Coronary artery (tissue), 2 donors: ENCODE measurements around the gene MAST4.

Experiments
- DNase-seq: peaks from one replicate; pipeline ENCODE4 v3.0.0-alpha.2; 2017; ENCODE audit warnings: low spot score
- H3K27ac ChIP-seq, 2 donors: fragments of 200-600 bp; sonication (generic); one replicate each; pipeline ENCODE4 v1.5.1; 2016 to 2019
- H3K4me3 ChIP-seq: fragments of 200-600 bp; sonication (generic); 2 replicates; pipeline ENCODE4 v1.5.1; 2016; ENCODE audit warnings: mild to moderate bottlenecking, moderate library complexity
- TF ChIP-seq, protein P1 (sequence below): fragments of 200-600 bp; sonication (generic); IDR thresholded peaks from one replicate; pipeline ENCODE4 v1.5.1; 2019; ENCODE audit warnings: antibody characterized with exemption

MAST4 gene

DNA sequence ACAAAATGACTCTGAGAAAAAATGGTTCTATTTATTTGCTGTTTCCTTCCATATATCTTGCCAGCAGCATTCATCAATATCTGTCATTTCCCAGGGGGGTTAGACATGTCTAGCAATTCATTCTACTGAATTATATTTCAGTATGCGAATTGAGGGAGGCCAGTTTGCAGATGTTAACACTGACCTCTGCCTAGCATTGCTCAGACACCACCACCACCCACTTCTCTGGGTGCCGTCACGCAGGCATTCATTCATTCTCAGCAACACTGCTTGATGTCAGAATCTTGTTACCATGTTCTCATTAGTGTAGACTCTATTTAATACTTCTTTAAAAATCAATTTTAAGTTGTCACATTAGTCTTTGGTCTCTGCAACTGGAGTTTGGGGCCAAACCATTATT lies 181.7 kb downstream of the MAST4 start:
- TF ChIP-seq, protein P1, sequence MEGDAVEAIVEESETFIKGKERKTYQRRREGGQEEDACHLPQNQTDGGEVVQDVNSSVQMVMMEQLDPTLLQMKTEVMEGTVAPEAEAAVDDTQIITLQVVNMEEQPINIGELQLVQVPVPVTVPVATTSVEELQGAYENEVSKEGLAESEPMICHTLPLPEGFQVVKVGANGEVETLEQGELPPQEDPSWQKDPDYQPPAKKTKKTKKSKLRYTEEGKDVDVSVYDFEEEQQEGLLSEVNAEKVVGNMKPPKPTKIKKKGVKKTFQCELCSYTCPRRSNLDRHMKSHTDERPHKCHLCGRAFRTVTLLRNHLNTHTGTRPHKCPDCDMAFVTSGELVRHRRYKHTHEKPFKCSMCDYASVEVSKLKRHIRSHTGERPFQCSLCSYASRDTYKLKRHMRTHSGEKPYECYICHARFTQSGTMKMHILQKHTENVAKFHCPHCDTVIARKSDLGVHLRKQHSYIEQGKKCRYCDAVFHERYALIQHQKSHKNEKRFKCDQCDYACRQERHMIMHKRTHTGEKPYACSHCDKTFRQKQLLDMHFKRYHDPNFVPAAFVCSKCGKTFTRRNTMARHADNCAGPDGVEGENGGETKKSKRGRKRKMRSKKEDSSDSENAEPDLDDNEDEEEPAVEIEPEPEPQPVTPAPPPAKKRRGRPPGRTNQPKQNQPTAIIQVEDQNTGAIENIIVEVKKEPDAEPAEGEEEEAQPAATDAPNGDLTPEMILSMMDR: no peak
- no peak overlapping the region for H3K27ac ChIP-seq
- H3K4me3 ChIP-seq: no peak overlapping the region
- no peak for DNase-seq

DNA sequence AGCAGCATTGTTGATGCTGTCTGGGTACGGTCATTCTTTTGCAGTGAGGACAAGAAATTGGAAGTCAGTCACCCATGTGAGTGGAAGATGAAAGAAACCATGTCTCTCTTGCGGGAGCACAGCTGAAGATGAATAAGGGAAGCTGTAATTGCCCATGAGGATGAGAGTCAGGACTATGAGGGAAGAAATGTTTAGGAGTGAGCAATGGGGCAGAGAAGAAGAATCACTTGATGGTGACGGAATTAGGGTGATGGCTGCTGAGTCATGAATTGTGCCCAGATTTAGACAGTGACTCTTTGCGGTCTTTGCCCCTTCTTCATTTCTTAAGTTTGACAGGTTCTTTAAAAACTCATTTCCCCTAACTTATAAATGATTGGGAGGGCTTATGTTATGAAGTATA lies 183.3 kb downstream of the MAST4 start:
- TF ChIP-seq, protein P1: no peak

DNA sequence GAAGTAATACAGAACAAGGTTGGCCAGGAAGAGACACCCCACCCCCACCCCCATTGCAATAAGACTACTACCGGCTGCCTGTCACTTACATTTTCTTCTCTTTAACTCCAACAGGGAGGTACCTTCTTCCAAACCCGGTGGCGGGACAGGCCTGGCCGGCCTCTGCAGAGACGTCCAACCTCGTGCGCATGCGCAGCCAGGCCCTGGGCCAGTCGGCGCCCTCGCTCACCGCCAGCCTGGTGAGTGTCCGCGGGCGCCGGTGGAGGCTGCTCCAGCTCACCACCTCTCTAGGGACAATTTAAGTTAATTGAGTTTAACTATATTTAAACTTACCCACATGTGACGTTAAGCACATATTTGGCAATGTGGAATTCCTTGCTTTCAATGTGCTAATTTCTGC lies 192.4 kb downstream of the MAST4 start:
- TF ChIP-seq, protein P1: no peak
- DNase-seq: no peak
- no peak overlapping the region for H3K4me3 ChIP-seq
- H3K27ac ChIP-seq: no peak overlapping the region

More for the DNA sequence above, 183.3 kb downstream of the MAST4 start:
- H3K27ac ChIP-seq: no peak overlapping the region
- no peak for DNase-seq
- H3K4me3 ChIP-seq: no peak overlapping the region

DNA sequence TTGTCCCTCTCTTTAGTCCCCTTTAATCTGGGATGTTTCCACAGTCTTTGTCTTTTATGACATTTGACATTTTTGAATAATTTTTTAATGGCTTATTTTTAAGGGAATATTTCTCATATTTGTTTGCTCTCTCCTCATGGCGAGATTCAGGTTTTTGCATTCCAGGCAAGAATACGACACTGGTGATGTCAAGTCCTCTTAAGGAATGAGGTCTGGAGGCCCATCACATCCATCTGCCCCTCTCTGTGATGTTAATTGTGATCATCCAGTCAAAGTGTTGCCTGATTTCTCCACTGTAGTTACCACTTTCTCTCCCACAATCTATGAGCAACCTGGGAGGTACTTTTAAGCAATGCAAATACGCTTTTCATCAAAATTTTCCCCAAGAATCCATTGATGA lies 193.2 kb downstream of the MAST4 start:
- H3K4me3 ChIP-seq: no peak overlapping the region
- H3K27ac ChIP-seq: no peak overlapping the region
- TF ChIP-seq, protein P1: no peak
- DNase-seq: no peak

DNA sequence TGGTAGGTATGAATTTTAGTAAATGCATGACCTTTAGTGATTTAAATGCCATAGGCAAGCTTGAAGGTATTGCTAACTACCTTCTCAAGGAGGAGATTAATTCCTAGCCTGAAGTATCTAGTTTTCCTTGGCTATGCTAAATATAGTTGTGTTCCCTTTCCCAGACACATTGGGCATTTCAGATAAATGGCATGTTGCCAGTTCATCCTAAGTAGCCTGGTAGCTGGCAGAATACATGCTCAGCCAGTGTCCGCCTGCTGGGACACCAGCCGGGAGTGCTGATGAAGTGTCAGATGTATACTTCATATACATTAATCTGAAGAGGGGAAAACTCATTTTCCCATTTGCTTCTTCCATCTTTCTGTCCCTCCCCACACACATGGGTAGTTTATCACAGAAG lies 196.9 kb downstream of the MAST4 start:
- Histone ChIP-seq H3K4me3 (no peak overlapping the region), H3K27ac (no peak overlapping the region)
- TF ChIP-seq, protein P1: no peak
- no peak for DNase-seq

DNA sequence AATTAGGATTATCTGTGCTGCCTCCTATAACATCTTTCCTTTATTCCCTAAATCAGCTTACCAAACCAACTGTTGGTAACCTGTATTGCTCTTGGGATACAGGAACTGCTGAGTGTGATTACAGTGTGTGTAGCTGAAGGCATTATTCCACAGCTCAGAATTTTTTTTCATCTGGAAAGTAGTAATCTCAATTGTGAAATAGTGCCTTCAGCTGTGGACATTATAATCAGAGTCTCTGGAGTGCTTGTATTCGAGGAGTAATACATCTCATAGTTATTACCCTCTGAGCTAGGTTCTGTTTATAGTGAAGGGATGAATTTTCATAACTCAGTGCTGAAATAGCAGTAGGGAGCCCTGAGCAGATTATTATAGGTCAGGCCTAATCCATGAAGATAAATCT lies 199.5 kb downstream of the MAST4 start:
- Histone ChIP-seq H3K27ac (no peak overlapping the region), H3K4me3 (no peak overlapping the region)
- DNase-seq: no peak
- TF ChIP-seq, protein P1: no peak

DNA sequence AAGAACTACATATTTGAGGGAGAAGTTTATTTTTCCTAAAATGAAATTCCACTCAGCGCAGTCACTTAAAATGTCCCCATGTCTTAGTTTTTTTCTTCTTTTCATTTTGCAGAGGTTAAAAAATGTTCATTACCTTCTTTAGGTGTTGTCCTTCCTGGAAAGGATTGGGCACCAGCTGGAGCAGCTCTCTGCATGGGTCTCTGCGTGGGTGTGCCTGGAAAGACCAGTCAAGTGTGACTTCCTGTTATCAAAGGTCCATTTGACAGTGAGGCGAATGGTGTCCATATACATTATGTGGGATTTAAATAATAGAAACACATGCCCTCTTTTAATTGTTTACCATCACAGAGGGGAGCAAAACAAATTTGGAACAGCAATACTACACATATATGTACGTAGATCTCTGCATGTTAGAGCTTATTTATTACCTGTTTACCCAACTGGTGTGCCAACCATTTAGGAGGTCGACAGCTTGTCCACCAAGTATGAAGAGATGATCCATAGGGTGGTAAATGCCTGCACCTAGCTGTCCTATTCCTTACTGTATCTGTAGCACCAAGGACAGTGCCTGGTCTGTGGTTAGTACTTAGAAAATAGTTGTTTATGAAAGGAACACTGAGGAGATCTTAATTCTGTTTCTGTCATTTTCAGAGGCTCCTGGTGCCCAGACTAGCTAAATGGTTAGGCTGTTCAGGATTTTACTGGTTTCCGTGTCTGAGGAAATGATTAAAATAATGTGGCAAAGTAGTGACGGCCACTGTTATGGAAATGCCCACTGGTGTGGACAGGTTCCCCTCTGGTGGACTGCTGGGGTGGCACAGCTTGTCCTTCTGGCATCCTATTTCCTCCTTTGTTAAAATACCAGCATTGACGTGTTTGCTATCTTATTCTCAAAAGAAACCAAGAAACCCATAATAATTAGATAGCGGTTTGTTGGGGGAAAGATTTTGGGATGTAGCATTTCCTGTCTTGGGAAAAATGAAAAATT lies 200.4 kb downstream of the MAST4 start:
- no peak overlapping the region for H3K27ac ChIP-seq
- TF ChIP-seq, protein P1: no peak
- DNase-seq: no peak
- H3K4me3 ChIP-seq: no peak overlapping the region
